ENCODE data around the gene FMNL1. TPM values are rescaled to one million over a fixed set of nuclear protein-coding genes. Genes with fewer than 3 reads are reported as not detected.

FMNL1 gene
- total RNA-seq, 2 donors from 2014 or later, result 4.0 to 5.2 TPM

- no peaks in the 10 kb centered on the region for H3K36me3 ChIP-seq (replicated peaks in 1 of 2; ENCODE audit: insufficient read depth in 1 of 2, low read depth in 2 of 2)
- WGBS, 2 donors, result 86 to 90% methylated on average over 2 of the region's 2 CpGs
- peaks cover 0 to 13% of the 10 kb centered on the region in 2 donors for H3K27me3 ChIP-seq
- H3K4me3 ChIP-seq, result no peak overlapping the region
- intact Hi-C loops (cut with DNase I), result no loop called here
- ATAC-seq (no peak), DNase-seq (no peak)
- peaks cover 15% of the 10 kb centered on the region for H3K4me1 ChIP-seq
- H3K27ac ChIP-seq, result no peak overlapping the region
- H3K9me3 ChIP-seq, result no peaks in the 10 kb centered on the region
- TF ChIP-seq POLR2A (IDR thresholded peaks at IDR 0.05), result no peak
- TF ChIP-seq CTCF (IDR thresholded peaks at IDR 0.05), result no peak
These were observed 16.0 kb downstream of the FMNL1 start for GRCh38 chr17:45237686-45238085.

- Histone ChIP-seq H3K4me3 (no peak overlapping the region), H3K9me3 (no peaks in the 10 kb centered on the region), H3K27ac (no peak overlapping the region), H3K4me1 (peaks cover 15% of the 10 kb centered on the region), H3K27me3 (peaks cover 0 to 13% of the 10 kb centered on the region in 2 donors), H3K36me3 (replicated peaks in 1 of 2; ENCODE audit: insufficient read depth in 1 of 2, low read depth in 2 of 2) (no peaks in the 10 kb centered on the region)
- intact Hi-C loops (cut with DNase I), result no loop called here
- 81 to 95% methylated on average over 7 of the region's 7 CpGs for WGBS, 2 donors
- ATAC-seq (no peak), DNase-seq (no peak)
- no peak for TF ChIP-seq POLR2A (IDR thresholded peaks at IDR 0.05)
- TF ChIP-seq CTCF (IDR thresholded peaks at IDR 0.05), result no peak
These were observed 16.6 kb downstream of the FMNL1 start for GRCh38 chr17:45238155-45238774.

GRCh38 chr17:45240905-45241327 is 19.2 kb downstream of the FMNL1 start:
- H3K27me3 ChIP-seq, result peaks cover 0 to 13% of the 10 kb centered on the region in 2 donors
- DNase-seq (no peak), ATAC-seq (no peak)
- TF ChIP-seq POLR2A (IDR thresholded peaks at IDR 0.05) (no peak), CTCF (IDR thresholded peaks at IDR 0.05) (no peak)
- no peaks in the 10 kb centered on the region for H3K9me3 ChIP-seq
- H3K4me3 ChIP-seq, result no peak overlapping the region
- intact Hi-C loops (cut with DNase I), result no loop called here
- no peaks in the 10 kb centered on the region for H3K36me3 ChIP-seq (replicated peaks in 1 of 2; ENCODE audit: insufficient read depth in 1 of 2, low read depth in 2 of 2)
- H3K4me1 ChIP-seq, result peaks cover 15% of the 10 kb centered on the region
- WGBS, 2 donors, result 16 to 43% methylated on average over 6 to 18 of the region's 21 CpGs
- H3K27ac ChIP-seq, result no peak overlapping the region

GRCh38 chr17:45241328-45242028 is 19.8 kb downstream of the FMNL1 start:
- no peaks in the 10 kb centered on the region for H3K36me3 ChIP-seq (replicated peaks in 1 of 2; ENCODE audit: insufficient read depth in 1 of 2, low read depth in 2 of 2)
- WGBS, 2 donors, result 17% methylated on average over 51 of the region's 62 CpGs; no CpG with 5 or more reads in 1 of the 2 donors
- H3K4me3 ChIP-seq, result no peak overlapping the region
- DNase-seq (peak in 2 of 4 donors; percentile 59 to 63), ATAC-seq (peak; percentile 28)
- H3K27me3 ChIP-seq, result peaks cover 0 to 13% of the 10 kb centered on the region in 2 donors
- no peaks in the 10 kb centered on the region for H3K9me3 ChIP-seq
- H3K4me1 ChIP-seq, result peaks cover 17% of the 10 kb centered on the region
- intact Hi-C loops (cut with DNase I), result no loop called here
- no peak for TF ChIP-seq POLR2A (IDR thresholded peaks at IDR 0.05)
- no peak for TF ChIP-seq CTCF (IDR thresholded peaks at IDR 0.05)
- no peak overlapping the region for H3K27ac ChIP-seq

Data from body of pancreas (tissue), 4 donors.